HFF-Myc (cell line): Measurements from ENCODE around the gene FAM110D.

Source experiments
- DNase-seq: peaks from one replicate; pipeline ENCODE4 v3.0.0-alpha.2; 2011; ENCODE audit warnings: low read depth; ENCODE audit errors: extremely low read depth
- H3K4me3 ChIP-seq: replicated peaks from 2 replicates; pipeline ENCODE4 v1.5.1; 2011; ENCODE audit warnings: low read depth, mild to moderate bottlenecking, control low read depth, low read length
- CTCF ChIP-seq: IDR thresholded peaks from 2 replicates; pipeline ENCODE4 v1.5.1; 2012; ENCODE audit warnings: mild to moderate bottlenecking, low read depth, low read length, control low read depth; ENCODE audit errors: missing control alignments

FAM110D gene

GRCh38 chr1:26125382-26125781 lies 33.5 kb upstream of the FAM110D start:
- TF ChIP-seq CTCF = no peak
- DNase-seq = no peak
- no peak overlapping the region for H3K4me3 ChIP-seq

GRCh38 chr1:26125946-26126320 lies 32.9 kb upstream of the FAM110D start:
- DNase-seq = no peak
- H3K4me3 ChIP-seq = no peak overlapping the region
- no peak for TF ChIP-seq CTCF

GRCh38 chr1:26126321-26127084 lies 32.4 kb upstream of the FAM110D start:
- DNase-seq = no peak
- no peak for TF ChIP-seq CTCF
- H3K4me3 ChIP-seq = no peak overlapping the region

- DNase-seq = no peak
- H3K4me3 ChIP-seq = no peak overlapping the region
- no peak for TF ChIP-seq CTCF
Measured at GRCh38 chr1:26127235-26128163, 31.4 kb upstream of the FAM110D start.

- H3K4me3 ChIP-seq = no peak overlapping the region
- TF ChIP-seq CTCF = no peak
- DNase-seq = no peak
Measured at GRCh38 chr1:26129778-26130177, 29.1 kb upstream of the FAM110D start.

GRCh38 chr1:26130695-26131094 lies 28.2 kb upstream of the FAM110D start:
- no peak for TF ChIP-seq CTCF
- no peak overlapping the region for H3K4me3 ChIP-seq
- DNase-seq = no peak
